Ishikawa (cell line): ENCODE measurements around the gene PTPN6.

ENCODE experiments used
- MAX ChIP-seq: IDR thresholded peaks from 2 replicates; pipeline ENCODE4 v1.6.1; 2012
- RAD21 ChIP-seq: IDR thresholded peaks from 2 replicates; pipeline ENCODE4 v1.6.1; 2012; ENCODE audit warnings: low read depth
- USF1 ChIP-seq: IDR thresholded peaks from 2 replicates; pipeline ENCODE4 v1.6.1; 2012
- TF ChIP-seq, protein P1 (sequence below): IDR thresholded peaks from 2 replicates; pipeline ENCODE4 v1.6.1; 2012; ENCODE audit warnings: low read depth, mild to moderate bottlenecking

DNA sequence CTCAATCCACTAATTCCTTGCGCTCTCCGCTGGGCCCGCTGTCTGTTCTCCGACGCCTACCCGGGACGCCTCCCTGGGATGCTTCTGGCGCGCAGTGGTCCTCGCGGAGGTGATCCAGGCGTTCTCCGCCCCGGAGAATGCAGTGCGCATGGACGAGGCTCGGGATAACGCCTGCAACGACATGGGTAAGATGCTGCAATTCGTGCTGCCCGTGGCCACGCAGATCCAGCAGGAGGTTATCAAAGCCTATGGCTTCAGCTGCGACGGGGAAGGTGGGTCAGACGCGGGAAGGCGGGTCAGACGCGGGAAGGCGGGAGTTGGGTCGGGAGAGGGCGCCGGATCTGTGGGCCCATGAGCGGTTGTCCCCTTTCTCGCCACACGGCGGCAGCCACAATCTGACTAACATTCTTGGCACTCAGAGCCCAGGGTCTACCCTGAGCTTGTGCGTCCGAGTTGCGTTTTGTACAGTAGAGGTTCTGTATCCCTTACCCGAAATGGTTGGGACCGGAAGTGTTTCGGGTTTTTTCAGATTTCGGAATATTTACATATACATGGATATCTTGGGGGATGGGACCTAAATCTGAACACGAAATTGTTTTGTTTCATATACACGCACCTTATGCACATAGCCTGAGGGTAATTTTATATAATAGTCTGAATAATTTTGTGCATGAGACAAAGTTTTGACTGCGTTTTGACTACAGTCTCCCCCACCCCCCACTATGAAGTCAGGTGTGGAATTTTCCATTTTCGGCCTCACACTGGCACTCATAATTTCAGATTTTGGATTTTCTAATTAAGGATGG lies 6.6 kb upstream of the PTPN6 start:
- peak; percentile 94 for TF ChIP-seq RAD21
- TF ChIP-seq, protein P1, sequence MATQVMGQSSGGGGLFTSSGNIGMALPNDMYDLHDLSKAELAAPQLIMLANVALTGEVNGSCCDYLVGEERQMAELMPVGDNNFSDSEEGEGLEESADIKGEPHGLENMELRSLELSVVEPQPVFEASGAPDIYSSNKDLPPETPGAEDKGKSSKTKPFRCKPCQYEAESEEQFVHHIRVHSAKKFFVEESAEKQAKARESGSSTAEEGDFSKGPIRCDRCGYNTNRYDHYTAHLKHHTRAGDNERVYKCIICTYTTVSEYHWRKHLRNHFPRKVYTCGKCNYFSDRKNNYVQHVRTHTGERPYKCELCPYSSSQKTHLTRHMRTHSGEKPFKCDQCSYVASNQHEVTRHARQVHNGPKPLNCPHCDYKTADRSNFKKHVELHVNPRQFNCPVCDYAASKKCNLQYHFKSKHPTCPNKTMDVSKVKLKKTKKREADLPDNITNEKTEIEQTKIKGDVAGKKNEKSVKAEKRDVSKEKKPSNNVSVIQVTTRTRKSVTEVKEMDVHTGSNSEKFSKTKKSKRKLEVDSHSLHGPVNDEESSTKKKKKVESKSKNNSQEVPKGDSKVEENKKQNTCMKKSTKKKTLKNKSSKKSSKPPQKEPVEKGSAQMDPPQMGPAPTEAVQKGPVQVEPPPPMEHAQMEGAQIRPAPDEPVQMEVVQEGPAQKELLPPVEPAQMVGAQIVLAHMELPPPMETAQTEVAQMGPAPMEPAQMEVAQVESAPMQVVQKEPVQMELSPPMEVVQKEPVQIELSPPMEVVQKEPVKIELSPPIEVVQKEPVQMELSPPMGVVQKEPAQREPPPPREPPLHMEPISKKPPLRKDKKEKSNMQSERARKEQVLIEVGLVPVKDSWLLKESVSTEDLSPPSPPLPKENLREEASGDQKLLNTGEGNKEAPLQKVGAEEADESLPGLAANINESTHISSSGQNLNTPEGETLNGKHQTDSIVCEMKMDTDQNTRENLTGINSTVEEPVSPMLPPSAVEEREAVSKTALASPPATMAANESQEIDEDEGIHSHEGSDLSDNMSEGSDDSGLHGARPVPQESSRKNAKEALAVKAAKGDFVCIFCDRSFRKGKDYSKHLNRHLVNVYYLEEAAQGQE, result no peak
- peak; percentile 84 for TF ChIP-seq MAX
- TF ChIP-seq USF1, result no peak
